Activated CD4-positive, alpha-beta T cell treated with anti-CD3 and anti-CD28 coated beads, Interleukin-2, amount 10 ng/mL, durations not matched to agents 7 days and 5 days (primary cell): ENCODE measurements around the gene TYMS. TPM values are rescaled to one million over a fixed set of nuclear protein-coding genes. Genes with fewer than 3 reads are reported as not detected.
"Not testable (repeated sequence)": the region's sequence is repeated elsewhere in the genome, so short reads cannot be mapped to it uniquely, and the experiment has no call there.

Experiments used
- CTCF ChIA-PET: fragments of 350-600 bp; sonication (Branson Sonifier 250); formaldehyde crosslinking; loops from one replicate; lab custom pipeline; 2021; ENCODE audit warnings: antibody characterized with exemption; lab: Charles Lee
- POLR2A ChIA-PET: fragments of 350-600 bp; sonication (Branson Sonifier 250); formaldehyde crosslinking; loops from one replicate; lab custom pipeline; 2021; ENCODE audit warnings: antibody characterized with exemption; lab: Charles Lee
- DNase-seq: peaks from one replicate; pipeline ENCODE4 v3.0.0-alpha.2; 2020
- H3K27ac Mint-ChIP-seq: one replicate; pipeline ENCODE4 v1.8.0; 2021; ENCODE audit warnings: mild to moderate bottlenecking, moderate library complexity, mixed read lengths
- H3K27me3 Mint-ChIP-seq: one replicate; pipeline ENCODE4 v1.8.0; 2021; ENCODE audit warnings: mixed read lengths
- H3K36me3 Mint-ChIP-seq: one replicate; pipeline ENCODE4 v1.8.0; 2021; ENCODE audit warnings: low read depth, mixed read lengths
- H3K4me1 Mint-ChIP-seq: one replicate; pipeline ENCODE4 v1.8.0; 2021; ENCODE audit warnings: mixed read lengths
- H3K4me3 Mint-ChIP-seq: one replicate; pipeline ENCODE4 v1.8.0; 2021; ENCODE audit warnings: mild to moderate bottlenecking, moderate library complexity, mixed read lengths
- H3K9me3 Mint-ChIP-seq: one replicate; pipeline ENCODE4 v1.8.0; 2021; ENCODE audit warnings: mixed read lengths
- total RNA-seq, 2 experiments: library from RNA; stranded (reverse); gene quantifications; one replicate each; pipeline ENCODE4 v1.2.3, GENCODE V29; 2021

Gene TYMS
- total RNA-seq, 2 experiments from 2014 or later = 421 to 478 TPM

DNA sequence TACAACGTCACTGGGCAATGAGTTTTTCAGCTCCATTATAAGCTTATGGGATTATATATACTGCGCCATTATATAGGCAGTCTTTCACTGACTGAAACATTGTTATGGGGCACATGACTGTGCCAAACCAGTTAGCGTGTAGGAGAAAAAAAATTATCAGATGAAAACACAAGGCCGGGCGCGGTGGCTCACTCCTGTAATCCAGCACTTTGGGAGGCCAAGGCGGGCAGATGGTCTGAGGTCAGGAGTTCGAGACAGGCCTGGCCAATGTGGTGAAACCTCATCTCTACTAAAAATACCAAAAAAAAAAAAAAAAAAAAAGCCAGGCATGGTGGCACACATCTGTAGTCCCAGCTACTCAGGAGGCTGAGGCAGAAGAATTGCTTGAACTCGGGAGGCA, 25.0 kb downstream of the TYMS start:
- not testable (repeated sequence) for DNase-seq, H3K9me3 Mint-ChIP-seq, H3K27me3 Mint-ChIP-seq, H3K4me3 Mint-ChIP-seq
- ChIA-PET POLR2A (interaction anchor here (1.0 kb wide), 2 partner anchors 9 to 24 kb away, joined by 3 to 5 read pairs; no protein-coding TSS in a partner anchor), CTCF (interaction anchor here (0.8 to 3.3 kb wide), 9 partner anchors 10 to 157 kb away, joined by 3 to 16 read pairs (median 3); partner anchors contain the start of genes ENOSF1 and TYMS)
- Mint-ChIP-seq H3K27ac (peak overlapping the region; percentile 94), H3K4me1 (peaks cover 28% of the 10 kb centered on the region), H3K36me3 (peaks cover 52% of the 10 kb centered on the region)

DNA sequence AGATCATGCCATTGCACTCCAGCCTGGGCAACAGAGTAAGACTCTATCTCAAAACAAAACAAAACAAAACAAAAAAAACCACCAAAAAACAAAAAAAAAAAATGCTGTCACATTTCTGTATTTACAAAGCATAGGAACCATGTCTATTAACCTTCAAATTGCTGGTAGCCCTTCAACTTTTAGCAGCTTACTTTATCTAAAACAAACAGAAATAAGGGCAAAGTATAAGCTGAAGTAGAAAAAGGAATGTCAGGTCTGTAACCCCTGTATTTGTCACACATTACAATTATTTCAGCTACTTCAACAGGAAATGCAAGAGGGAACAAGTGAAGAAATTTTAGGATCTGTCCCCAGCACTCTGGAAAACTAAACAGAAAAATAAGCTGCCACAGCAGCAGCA, 25.4 kb downstream of the TYMS start:
- ChIA-PET POLR2A (no interaction called here), CTCF (interaction anchor here (0.8 to 3.3 kb wide), 7 partner anchors 10 to 30 kb away, joined by 3 to 16 read pairs (median 6); partner anchors contain the start of genes ENOSF1 and TYMS)
- H3K9me3 Mint-ChIP-seq = no peaks in the 10 kb centered on the region
- no peak overlapping the region for H3K4me3 Mint-ChIP-seq
- H3K27ac Mint-ChIP-seq = peak overlapping the region; percentile 55
- H3K36me3 Mint-ChIP-seq = peaks cover 53% of the 10 kb centered on the region
- no peaks in the 10 kb centered on the region for H3K27me3 Mint-ChIP-seq
- peaks cover 28% of the 10 kb centered on the region for H3K4me1 Mint-ChIP-seq
- no peak for DNase-seq

DNA sequence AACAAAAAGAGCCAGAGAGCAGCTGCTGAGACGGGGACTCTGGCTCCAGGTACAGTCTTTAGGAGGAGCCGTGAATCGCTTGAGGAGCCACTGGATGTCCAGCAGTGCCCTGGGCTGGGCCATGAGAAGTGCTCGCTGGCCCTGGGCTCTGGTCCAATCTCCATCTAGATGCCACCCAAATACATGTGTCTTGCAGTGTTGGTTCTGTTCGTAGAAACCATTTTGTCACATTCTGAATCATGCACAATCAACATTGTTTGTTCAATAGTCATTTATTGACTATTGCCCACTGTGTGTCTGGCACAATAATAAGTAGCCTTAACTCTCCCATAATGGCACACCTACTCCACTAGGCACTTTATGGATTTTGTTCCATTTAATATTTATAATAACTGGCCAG, 26.1 kb downstream of the TYMS start:
- no peak for DNase-seq
- H3K4me1 Mint-ChIP-seq = peaks cover 28% of the 10 kb centered on the region
- H3K4me3 Mint-ChIP-seq = no peak overlapping the region
- ChIA-PET CTCF (interaction anchor here (1.3 to 3.3 kb wide), 4 partner anchors 9 to 29 kb away, joined by 6 to 16 read pairs (median 10); partner anchors contain the start of genes ENOSF1 and TYMS), POLR2A (no interaction called here)
- H3K9me3 Mint-ChIP-seq = no peaks in the 10 kb centered on the region
- no peak overlapping the region for H3K27ac Mint-ChIP-seq
- no peaks in the 10 kb centered on the region for H3K27me3 Mint-ChIP-seq
- H3K36me3 Mint-ChIP-seq = peaks cover 50% of the 10 kb centered on the region

DNA sequence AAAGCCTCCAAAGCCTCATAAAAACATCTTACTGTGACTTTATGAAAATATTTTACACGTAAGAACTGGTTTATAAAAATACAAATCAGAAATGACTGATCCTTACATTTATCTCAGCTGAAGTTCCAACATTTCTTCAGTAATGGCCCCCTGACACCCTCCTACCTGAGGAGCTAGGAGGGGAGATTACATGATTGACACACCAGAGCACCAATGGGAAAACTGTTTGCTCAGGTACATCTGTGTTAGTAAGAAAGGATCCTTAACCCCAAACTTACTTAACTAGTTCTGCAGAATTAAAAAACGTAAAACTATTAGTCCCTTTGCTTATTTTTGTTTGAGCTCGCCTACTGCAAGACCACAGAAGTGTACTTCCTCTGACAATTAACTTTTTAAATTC, 28.0 kb downstream of the TYMS start:
- H3K9me3 Mint-ChIP-seq = no peaks in the 10 kb centered on the region
- POLR2A ChIA-PET = no interaction called here
- H3K27ac Mint-ChIP-seq = peak overlapping the region; percentile 25
- H3K4me1 Mint-ChIP-seq = peaks cover 26% of the 10 kb centered on the region
- CTCF ChIA-PET = interaction anchor here (0.7 to 1.6 kb wide), 5 partner anchors 12 to 127 kb away, joined by 3 to 6 read pairs (median 4); no protein-coding TSS in a partner anchor
- no peak overlapping the region for H3K4me3 Mint-ChIP-seq
- no peak for DNase-seq
- no peaks in the 10 kb centered on the region for H3K27me3 Mint-ChIP-seq
- peaks cover 40% of the 10 kb centered on the region for H3K36me3 Mint-ChIP-seq

DNA sequence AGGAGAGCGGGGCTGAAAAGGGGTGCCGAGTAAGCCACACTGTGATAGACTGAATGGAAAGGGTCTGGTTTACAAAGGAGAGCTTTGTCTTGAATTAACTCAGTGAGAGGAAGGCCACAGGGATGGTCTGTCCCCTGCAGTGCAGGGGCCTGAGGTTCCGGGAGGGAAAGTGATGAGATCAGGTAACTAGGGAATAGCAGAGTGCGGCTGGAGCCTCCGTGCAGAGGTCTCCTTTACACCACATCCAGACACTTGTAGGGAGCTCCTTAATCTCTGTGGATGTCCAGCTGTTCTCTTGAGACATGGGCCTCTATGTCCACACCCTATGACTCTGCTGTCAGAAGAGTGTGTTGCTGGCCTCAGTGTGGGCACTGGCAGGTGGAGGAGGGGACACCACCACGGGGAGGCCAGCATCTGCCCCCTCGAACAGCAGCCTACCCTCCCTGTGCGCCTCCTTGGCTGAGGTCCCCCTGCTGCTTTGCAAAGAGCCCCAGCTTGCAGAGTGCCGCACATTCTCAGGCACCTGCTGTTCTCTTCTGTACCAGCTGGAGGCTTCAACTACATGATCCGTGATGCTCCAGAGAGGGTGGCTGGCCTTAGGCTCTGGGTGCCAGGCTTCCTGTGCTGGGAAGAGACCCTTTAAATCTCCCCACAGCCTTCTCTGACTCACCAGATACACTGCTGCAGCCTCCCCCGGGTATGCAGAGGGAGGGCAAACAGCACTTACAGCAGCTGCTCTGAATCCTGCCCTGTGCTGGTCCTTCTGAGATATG, 29.1 kb downstream of the TYMS start:
- peaks cover 36% of the 10 kb centered on the region for H3K36me3 Mint-ChIP-seq
- H3K27ac Mint-ChIP-seq = peak overlapping the region; percentile 33
- CTCF ChIA-PET = interaction anchor here (0.6 to 1.6 kb wide), 6 partner anchors 10 to 32 kb away, joined by 3 to 5 read pairs (median 4); partner anchors contain the start of gene TYMS
- POLR2A ChIA-PET = no interaction called here
- H3K27me3 Mint-ChIP-seq = no peaks in the 10 kb centered on the region
- H3K4me1 Mint-ChIP-seq = peaks cover 19% of the 10 kb centered on the region
- DNase-seq = no peak
- no peaks in the 10 kb centered on the region for H3K9me3 Mint-ChIP-seq
- H3K4me3 Mint-ChIP-seq = no peak overlapping the region

DNA sequence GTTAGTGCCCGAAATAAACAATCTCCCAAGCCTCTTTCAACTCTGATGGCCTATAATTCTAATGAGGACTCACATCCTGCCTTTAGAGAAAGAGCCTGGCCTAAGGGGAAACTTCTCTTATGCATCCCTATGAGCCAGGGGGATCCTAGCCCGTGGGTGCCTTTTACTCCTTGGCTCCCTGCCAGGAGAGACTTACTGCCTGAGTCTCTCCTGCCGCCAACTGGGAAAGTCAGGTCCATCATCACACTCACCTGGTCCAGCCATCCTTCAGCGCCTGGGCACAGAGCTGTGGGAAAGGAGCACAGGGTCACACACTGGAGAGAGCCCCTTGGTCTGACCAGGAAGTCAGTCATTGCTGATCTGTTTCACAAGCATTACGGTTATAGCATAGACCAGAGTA, 30.9 kb downstream of the TYMS start:
- H3K9me3 Mint-ChIP-seq = no peaks in the 10 kb centered on the region
- no peaks in the 10 kb centered on the region for H3K27me3 Mint-ChIP-seq
- no peak overlapping the region for H3K4me3 Mint-ChIP-seq
- DNase-seq = no peak
- POLR2A ChIA-PET = no interaction called here
- no peak overlapping the region for H3K27ac Mint-ChIP-seq
- CTCF ChIA-PET = interaction anchor here (1.0 to 1.3 kb wide), 2 partner anchors 22 to 24 kb away, joined by 3 read pairs; partner anchors contain the start of gene ENOSF1
- H3K4me1 Mint-ChIP-seq = peaks cover 10% of the 10 kb centered on the region
- peaks cover 30% of the 10 kb centered on the region for H3K36me3 Mint-ChIP-seq

DNA sequence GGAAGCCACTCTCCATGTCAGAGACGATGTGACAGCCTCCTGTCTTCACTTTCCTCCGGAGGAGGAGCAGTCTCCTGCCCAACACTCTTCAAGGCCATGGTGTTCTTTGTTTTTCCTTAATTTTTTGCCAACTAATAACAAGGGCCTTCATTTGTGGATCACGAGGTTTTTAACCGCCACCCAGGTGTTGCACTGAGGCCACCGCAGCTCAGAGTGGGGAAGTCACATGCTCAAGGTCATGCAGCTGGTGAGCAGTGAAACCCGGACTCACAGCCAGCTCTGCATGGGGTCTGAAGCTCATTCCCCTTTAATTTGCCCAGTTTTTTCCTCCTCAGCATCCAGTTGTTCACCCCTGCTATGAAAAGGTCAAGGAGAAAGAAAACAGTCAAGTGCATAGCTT, 35.4 kb downstream of the TYMS start:
- Mint-ChIP-seq H3K9me3 (no peaks in the 10 kb centered on the region), H3K27me3 (no peaks in the 10 kb centered on the region), H3K27ac (no peak overlapping the region), H3K36me3 (peaks cover 26% of the 10 kb centered on the region), H3K4me3 (no peak overlapping the region), H3K4me1 (peaks cover 15% of the 10 kb centered on the region)
- ChIA-PET POLR2A (no interaction called here), CTCF (interaction anchor here (0.8 to 2.0 kb wide), 3 partner anchors 9 to 13 kb away, joined by 3 to 12 read pairs (median 4); no protein-coding TSS in a partner anchor)
- DNase-seq = no peak

DNA sequence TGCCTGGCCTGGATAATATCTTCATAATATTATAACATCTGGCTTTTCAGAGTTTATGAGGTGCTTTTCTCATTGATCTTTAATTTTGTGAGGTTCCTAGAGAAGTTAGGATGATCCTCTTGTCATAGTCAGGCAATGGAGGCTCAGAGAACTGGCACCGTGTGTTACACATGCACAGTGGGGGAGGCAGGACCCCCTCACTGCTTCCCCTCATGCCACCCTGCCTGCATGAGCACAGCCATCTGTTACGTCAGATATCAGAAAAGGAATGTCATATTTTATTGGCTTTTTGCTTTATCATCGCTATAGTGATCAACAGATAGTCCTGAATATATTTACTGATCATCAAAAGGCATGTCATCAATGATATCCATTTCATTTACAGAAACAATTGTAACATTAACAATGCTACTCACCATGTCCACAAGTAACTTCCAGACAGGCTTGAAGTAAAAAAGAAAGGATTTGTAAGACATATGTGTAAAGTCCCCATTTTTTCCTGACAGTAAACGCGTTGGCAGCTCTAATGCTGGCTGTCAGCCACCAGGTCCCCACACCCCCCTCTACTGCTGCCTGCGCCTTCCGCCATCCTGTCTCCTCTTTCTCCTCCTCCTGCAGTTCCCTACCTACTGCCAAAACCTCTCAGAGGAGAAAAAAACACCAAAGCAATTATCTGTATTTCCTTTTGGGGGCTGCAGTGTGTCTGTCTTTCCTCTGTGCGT, 36.2 kb downstream of the TYMS start:
- Mint-ChIP-seq H3K27ac (no peak overlapping the region), H3K36me3 (peaks cover 28% of the 10 kb centered on the region), H3K9me3 (no peaks in the 10 kb centered on the region), H3K27me3 (no peaks in the 10 kb centered on the region), H3K4me1 (peaks cover 15% of the 10 kb centered on the region), H3K4me3 (no peak overlapping the region)
- DNase-seq = no peak
- ChIA-PET CTCF (interaction anchor here (2.0 kb wide), 1 partner anchor 11 kb away, joined by 12 read pairs; no protein-coding TSS in a partner anchor), POLR2A (no interaction called here)

DNA sequence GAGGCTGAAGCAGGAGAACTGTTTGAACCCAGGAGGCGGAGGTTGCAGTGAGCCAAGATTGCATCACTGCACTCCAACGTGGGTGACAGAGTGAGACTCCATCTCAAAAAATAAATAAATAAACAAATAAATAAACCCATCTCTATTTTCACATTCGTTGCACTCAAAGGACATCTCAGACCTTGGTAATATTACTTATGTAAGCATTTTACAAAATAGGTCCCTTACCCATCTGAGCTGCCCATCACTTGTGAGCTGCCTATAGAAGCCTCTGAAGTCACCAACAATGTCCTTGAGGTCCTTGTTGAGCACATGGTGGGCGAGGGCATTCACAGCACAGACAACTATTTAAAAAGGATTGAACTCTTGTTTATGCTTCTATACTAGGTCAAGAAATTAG, 39.6 kb downstream of the TYMS start:
- Mint-ChIP-seq H3K9me3 (no peaks in the 10 kb centered on the region), H3K27me3 (no peaks in the 10 kb centered on the region), H3K36me3 (peaks cover 29% of the 10 kb centered on the region), H3K27ac (no peak overlapping the region), H3K4me3 (no peak overlapping the region), H3K4me1 (peaks cover 17% of the 10 kb centered on the region)
- DNase-seq = no peak
- ChIA-PET CTCF (interaction anchor here (1.2 to 1.8 kb wide), 3 partner anchors 10 to 16 kb away, joined by 4 to 9 read pairs (median 6); partner anchors contain the start of gene ENOSF1), POLR2A (no interaction called here)

DNA sequence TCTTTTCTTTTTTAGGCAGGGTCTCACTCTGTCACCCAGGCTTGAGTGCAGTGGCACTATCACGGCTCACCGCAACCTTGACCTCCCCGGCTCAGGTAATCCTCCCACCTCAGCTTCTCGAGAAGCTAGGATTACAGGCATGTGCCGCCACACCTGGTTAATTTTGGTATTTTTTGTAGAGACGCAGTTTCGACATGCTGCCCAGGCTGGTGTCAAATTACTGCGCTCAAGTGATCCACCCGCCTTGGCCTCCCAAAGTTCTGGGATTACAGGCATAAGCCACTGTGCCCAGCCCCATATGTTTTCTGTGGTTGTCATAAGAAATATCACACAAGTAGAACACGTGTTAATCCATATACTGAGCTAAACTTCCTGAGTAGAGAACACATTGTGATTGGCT, 40.3 kb downstream of the TYMS start:
- ChIA-PET POLR2A (no interaction called here), CTCF (interaction anchor here (1.0 to 1.8 kb wide), 3 partner anchors 10 to 15 kb away, joined by 3 to 9 read pairs (median 6); partner anchors contain the start of gene ENOSF1)
- peak overlapping the region; percentile 41 for H3K27ac Mint-ChIP-seq
- H3K27me3 Mint-ChIP-seq = no peaks in the 10 kb centered on the region
- H3K4me1 Mint-ChIP-seq = peaks cover 16% of the 10 kb centered on the region
- H3K36me3 Mint-ChIP-seq = peaks cover 28% of the 10 kb centered on the region
- H3K4me3 Mint-ChIP-seq = no peak overlapping the region
- no peaks in the 10 kb centered on the region for H3K9me3 Mint-ChIP-seq
- no peak for DNase-seq

DNA sequence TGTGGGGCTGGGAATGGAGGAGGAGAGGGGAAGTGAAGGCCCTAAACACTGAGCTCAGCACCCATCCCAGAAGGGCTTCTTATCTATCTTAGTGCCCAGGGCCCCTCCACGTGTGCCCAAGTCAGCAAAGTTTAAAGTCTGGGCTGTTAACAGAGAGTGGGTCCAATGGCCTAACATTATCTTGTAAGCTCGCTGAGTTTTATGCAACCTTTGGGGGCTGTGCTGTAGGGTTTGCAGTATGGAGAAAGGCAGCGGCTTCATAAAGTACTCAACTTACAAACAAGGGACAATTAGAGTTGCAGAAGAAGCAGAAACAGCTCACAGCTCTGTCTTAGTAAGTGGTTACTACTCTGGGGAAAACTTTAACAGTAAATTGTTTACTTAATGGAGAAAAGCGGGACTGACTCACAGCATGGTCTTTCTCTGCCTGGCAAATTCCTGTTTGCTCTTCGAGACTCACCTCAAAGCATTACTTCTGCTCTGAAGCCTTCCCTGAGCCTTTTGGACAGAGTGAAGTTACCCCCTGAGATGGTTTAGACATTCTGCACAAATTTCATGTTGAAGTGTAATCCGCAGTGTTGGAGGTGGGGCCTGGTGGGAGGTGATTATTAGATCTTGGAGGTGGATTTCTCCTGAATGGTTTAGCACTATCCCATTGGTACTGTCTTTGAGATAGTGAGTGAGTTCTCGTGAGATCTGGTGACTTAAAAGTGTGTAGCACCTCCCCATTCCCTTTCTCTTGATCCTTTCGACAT, 45.9 kb downstream of the TYMS start:
- ChIA-PET CTCF (interaction anchor here (0.7 to 2.8 kb wide), 4 partner anchors 9 to 127 kb away, joined by 3 to 21 read pairs (median 4); partner anchors contain the start of gene ENOSF1), POLR2A (no interaction called here)
- H3K4me3 Mint-ChIP-seq = no peak overlapping the region
- H3K9me3 Mint-ChIP-seq = no peaks in the 10 kb centered on the region
- H3K36me3 Mint-ChIP-seq = peaks cover 27% of the 10 kb centered on the region
- no peak overlapping the region for H3K27ac Mint-ChIP-seq
- peaks cover 21% of the 10 kb centered on the region for H3K4me1 Mint-ChIP-seq
- no peaks in the 10 kb centered on the region for H3K27me3 Mint-ChIP-seq
- DNase-seq = no peak

DNA sequence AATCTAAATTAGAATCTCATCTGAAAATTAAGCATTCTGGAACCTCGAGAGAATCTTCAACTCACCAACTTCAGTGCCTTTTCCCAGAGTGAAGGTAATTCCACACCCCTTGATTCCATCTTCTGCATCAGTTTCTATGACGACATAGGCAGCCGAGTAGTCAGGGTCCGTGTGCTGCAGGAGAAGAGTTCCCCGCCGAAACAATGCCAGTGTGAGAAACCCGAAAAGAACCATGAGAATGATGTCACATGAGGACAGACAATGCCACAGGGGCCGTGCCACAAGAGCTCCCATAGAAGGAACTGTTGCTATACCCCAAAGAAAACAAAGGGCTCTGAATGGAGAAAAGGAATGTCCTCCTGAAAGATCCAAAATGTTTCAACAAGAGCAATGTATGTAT, 49.0 kb downstream of the TYMS start:
- CTCF ChIA-PET = interaction anchor here (0.6 to 1.0 kb wide), 2 partner anchors 14 to 1930 kb away, joined by 3 to 4 read pairs; no protein-coding TSS in a partner anchor
- H3K27me3 Mint-ChIP-seq = no peaks in the 10 kb centered on the region

More for the DNA sequence above, 49.0 kb downstream of the TYMS start:
- no peaks in the 10 kb centered on the region for H3K9me3 Mint-ChIP-seq
- no peak overlapping the region for H3K4me3 Mint-ChIP-seq
- peaks cover 38% of the 10 kb centered on the region for H3K36me3 Mint-ChIP-seq
- no peak for DNase-seq
- H3K27ac Mint-ChIP-seq = no peak overlapping the region
- POLR2A ChIA-PET = no interaction called here
- peaks cover 46% of the 10 kb centered on the region for H3K4me1 Mint-ChIP-seq
